Activated CD4-positive, CD25-positive, alpha-beta regulatory T cell treated with anti-CD3 and anti-CD28 coated beads, Interleukin-2, amount 50 U/mL, for 72 hours (primary cell): ENCODE results near the gene PWP1.

Experiments used
- DNase-seq: peaks from one replicate; pipeline ENCODE4 v3.0.0; 2021

Gene PWP1

DNA sequence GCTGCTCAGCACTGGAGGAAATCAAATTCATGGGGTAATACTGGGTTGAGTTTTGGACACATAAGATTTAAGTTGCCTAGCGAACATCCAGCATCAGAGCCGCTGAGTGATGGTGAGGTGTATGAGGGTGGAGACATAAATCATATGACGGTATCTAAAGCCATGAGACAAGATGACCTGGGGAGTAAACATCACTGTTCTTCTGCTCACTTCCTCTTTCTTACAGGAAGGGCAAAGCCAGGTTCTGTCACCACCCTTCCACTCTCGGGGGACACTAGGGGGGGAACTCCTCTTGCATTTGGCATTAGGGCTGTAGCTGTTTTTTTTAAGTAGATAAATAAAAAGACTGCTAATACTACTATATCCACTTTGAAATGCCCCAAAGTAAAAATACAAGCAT lies 51.3 kb downstream of the PWP1 start:
- DNase-seq, result no peak

DNA sequence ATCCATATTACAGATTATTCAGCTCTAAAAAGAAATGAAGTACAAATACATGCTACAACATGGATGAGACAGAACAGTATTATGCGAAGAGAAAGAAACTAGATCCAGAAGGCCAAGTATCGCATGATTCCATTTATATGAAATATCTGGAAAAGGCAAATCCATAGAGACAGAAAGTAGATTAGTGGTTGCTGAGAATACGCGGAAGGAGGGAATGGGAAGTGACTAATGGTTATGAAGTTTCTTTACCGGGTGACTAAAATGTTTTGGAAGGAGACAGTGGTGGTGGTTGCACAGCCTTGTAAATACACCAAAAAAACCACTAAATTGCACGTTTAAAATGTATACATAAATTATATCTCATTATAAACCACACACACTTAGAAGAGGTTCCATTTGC lies 62.9 kb downstream of the PWP1 start:
- DNase-seq, result no peak

DNA sequence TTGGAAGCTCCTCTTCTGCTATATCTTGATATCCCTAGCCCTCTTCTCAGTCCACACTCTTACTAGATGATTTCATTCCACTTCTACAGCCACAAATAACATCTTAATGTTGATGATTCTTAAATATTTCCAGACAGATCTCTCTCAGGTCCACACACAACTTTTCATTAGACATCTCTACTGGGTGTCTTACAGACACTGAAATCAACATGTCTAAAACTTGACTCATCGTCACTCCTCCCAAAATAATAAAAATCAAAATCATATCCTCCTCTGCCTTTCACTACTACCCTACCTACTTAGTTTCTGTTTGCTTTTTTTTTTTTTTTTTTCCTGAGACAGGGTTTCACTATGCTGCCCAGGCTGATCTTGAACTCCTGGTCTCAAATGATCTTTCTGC lies 63.5 kb downstream of the PWP1 start:
- no peak for DNase-seq

DNA sequence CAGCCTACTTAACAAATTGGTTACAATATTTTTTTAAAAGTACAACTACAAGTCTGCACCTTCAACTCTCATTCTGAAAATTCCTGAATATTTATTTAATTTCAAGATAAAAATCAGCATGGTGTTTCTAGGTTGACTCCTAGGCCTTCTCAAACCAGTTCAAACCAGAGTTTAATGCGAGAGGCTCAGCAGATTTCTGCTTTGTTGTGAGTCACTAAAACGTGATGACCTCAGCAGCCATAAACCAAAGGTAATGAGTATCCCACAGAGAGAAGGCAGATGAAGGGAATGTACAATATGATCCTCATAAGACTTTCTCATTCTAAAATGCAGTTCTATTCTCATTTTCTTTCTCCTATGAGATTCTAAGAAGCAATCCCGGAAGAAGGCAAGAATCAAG lies 73.8 kb downstream of the PWP1 start:
- DNase-seq, result no peak

DNA sequence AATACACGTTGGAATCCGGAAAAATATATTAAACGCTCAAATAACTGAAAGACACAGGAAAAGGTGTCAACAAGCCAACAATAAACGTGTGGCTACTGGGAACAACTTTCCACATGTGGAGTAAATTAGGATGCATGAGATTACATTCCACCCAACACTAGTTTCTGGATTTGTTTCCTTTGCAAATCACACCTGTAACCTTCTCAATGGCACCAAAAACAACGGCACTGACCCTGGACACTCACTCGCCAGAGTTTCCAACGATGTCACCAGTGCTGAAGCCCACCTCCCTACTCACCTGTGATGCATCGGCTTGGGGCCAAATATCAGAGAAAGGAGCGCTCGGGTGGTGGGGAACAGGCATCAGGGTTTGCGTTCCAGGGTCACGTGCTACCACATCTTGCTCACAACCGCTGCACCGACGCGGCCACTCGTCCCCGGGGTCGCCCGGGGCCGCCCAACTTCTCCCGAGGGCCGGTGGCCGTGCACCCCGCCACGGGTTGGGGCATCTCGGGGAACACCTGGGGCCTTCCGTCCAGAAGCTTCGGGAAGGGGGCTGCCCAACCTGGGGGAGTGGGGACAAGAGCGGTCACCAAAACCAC lies 74.7 kb downstream of the PWP1 start:
- DNase-seq, result no peak

DNA sequence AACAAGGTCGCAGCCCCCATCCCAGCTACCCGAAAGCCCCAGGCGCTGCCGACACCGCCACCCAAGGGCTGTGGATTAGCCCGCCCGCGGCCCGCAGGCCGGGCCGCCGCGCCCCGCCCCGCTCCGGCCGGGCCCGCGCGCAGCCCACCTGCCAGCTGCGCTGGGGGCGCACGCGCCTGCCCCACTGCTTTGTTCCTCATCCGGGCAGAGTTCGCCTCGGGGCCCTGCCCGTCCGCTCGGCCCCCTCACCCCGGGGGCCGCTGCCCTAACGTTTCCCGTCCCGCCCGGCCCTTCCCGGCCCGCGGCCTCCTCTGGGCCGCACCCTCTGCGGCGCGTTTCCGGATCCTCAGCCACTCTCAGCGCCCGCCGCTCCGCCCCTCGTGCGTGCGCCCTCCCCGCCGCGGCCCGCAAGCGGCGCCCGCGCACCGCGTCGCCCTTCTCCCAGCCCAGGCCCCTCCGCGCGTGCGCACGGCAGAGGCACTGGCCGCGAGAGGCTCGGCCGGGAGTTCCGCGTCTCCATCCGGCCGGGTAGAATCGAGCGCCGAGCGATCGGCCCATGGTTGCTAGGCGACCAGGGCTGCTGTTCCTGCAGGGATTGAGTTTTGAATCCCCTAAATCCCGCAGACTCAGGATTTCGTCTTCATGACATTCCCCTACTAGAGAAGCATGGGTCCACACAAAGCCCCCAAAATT lies 75.4 kb downstream of the PWP1 start, which contains the start of gene PRDM4:
Gene PRDM4, minus strand, starts transcription at position 329 of the 693 bp plus-strand sequence. CDS start 622 bp downstream, outside the sequence.
- peak; percentile 95 for DNase-seq

DNA sequence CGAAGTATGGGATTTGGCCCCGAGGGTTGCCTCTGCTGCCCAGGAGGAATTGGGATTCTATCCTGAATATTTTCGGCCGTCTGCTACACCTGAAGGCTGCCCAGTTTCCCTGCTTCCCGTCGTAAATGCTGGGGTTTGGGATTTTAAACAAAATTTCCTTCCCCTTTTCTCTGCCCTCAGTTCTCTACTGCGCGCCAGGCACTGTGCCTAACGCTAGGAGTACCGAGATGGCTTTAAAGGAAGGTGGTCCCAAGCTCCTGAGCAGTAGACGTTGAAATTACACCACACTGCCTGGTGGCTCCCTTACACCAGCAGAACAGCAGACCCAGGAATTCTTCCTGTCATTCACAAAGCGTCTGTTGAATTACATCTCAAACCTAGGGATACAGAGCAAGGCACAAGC lies 75.9 kb downstream of the PWP1 start:
- DNase-seq, result no peak
